ENCODE data around the gene NPB. TPM values are rescaled to one million over a fixed set of nuclear protein-coding genes. Genes with fewer than 3 reads are reported as not detected.

The NPB gene
- total and polyA plus RNA-seq, 2 of the 8 experiments (the other 6 are each of a cell fraction or from before 2014, with no cell fraction given): 1.5 to 2.5 TPM

- TF ChIP-seq GTF2F1 (IDR thresholded peaks at IDR 0.05; ENCODE audit: borderline replicate concordance, low read depth, low read length): no peak
- TF ChIP-seq SUZ12 (IDR thresholded peaks at IDR 0.05; ENCODE audit: low read length): no peak
- peak in 1 of 2 experiments; percentile 22; a peak in 1 of 3 replicates for TF ChIP-seq EP300 (IDR thresholded peaks at IDR 0.05; ENCODE audit: borderline replicate concordance in 1 of 2, low read depth in 2 of 2, low read length in 2 of 2)
- no peak for TF ChIP-seq NANOG (IDR thresholded peaks at IDR 0.05; ENCODE audit: insufficient read depth, low read depth, low read length, poor library complexity, severe bottlenecking)
- peak; percentile 76 for TF ChIP-seq NRF1 (IDR thresholded peaks at IDR 0.05; ENCODE audit: low read depth, low read length)
- no peak for TF ChIP-seq BRCA1 (IDR thresholded peaks at IDR 0.05; ENCODE audit: low read depth, low read length)
- no peak for TF ChIP-seq TEAD4 (IDR thresholded peaks at IDR 0.05; ENCODE audit: low read depth, low read length)
- TF ChIP-seq CREB1 (IDR thresholded peaks at IDR 0.05): peak; percentile 75
- TF ChIP-seq SIX5 (IDR thresholded peaks at IDR 0.05; ENCODE audit: low read depth, low read length): no peak
- no peak for TF ChIP-seq CBX8 (IDR thresholded peaks at IDR 0.05; ENCODE audit: borderline replicate concordance, low read depth, low read length)
- 0 out of 2 replicates have a peak, but pooled peaks have one; percentile 22 for TF ChIP-seq BACH1 (IDR thresholded peaks at IDR 0.05; ENCODE audit: low read length)
- peak; percentile 16; the same call in 1 of the 2 replicates for TF ChIP-seq E2F6 (IDR thresholded peaks at IDR 0.05)
These were observed 25.9 kb downstream of the NPB start, which contains the start of gene MAFG (continued) for GRCh38 chr17:81927653-81928543.
